Measurements from ENCODE around the gene TFB2M.
"Not testable (repeated sequence)": the region's sequence is repeated elsewhere in the genome, so short reads cannot be mapped to it uniquely, and the experiment has no call there.

TFB2M gene, protein sequence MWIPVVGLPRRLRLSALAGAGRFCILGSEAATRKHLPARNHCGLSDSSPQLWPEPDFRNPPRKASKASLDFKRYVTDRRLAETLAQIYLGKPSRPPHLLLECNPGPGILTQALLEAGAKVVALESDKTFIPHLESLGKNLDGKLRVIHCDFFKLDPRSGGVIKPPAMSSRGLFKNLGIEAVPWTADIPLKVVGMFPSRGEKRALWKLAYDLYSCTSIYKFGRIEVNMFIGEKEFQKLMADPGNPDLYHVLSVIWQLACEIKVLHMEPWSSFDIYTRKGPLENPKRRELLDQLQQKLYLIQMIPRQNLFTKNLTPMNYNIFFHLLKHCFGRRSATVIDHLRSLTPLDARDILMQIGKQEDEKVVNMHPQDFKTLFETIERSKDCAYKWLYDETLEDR

DNA sequence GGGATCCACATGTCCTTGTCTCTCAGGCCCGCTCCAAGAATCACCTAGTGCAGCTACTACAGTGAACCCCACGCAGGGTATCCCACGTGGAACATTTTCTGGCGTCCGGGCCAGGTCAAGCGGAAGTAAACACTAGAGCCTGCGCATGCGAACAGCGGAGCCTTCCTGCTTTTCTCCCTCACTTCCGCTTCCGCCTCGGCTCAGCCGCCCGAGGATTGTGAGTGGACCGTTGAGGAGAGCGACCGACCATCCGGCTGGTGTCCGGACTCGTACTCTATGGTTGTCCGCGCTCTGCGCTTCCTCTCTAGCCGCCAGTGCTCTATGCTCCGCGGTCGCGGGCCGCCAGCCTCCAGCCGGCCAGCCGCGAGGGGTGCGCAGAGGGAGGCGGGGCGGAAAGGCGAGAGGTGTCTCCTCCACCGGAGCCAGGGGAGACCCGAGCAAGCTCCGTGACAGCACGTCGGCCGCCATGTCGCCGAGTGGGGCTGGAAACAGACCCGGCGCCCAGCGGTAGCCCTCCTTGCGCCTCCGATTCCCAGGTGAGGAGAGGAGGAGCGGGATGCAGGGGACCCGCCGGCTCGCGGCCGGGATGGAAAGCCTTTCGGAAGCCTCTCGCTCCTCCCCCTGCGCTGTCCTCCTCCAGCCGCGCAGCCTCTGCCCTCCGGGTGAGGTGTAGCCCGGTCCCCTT, at the start of gene TFB2M, which contains the start of gene CNST:
TSS of gene TFB2M (minus strand) at position 134 of the 685 bp plus-strand sequence. CDS start at position 11, 123 bp downstream.
TSS of gene CNST (plus strand) at position 329 of the 685 bp plus-strand sequence. CDS start 25,107 bp downstream, outside the sequence.
- peak; percentile 99 for DNase-seq (ENCODE audit: low spot score)

DNA sequence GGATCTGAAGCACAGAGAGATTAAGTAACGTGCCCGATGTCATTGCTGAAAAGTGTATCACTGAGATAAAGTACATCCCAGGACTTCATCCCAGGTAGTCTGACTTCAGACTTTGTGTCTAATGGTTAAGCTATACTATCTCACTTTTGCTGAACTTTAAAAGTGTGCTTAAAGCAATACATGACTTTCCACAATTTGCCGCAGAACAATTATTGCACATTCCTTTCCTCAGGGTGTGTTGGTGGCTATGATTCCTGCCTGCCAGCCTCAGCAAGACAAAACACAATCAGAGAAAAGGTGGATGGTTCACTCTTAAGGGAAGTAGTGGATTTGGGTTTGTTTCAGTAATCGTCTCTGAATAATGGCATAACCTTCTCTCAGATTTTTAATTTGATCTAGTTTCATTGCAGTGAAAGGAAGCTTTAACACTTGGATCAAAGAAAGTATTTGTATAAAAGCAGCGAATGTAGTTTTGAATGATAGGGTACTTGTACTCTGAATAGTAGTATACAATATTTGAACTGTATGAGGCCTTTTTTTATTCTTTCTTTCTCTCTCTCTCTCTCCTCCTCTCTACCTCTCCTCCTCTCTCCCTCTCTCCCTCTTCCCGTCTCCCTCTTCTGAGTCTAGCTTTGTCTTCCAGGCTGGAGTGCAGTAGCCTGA, 47.2 kb upstream of the TFB2M start:
- no peak for DNase-seq (ENCODE audit: low spot score)

DNA sequence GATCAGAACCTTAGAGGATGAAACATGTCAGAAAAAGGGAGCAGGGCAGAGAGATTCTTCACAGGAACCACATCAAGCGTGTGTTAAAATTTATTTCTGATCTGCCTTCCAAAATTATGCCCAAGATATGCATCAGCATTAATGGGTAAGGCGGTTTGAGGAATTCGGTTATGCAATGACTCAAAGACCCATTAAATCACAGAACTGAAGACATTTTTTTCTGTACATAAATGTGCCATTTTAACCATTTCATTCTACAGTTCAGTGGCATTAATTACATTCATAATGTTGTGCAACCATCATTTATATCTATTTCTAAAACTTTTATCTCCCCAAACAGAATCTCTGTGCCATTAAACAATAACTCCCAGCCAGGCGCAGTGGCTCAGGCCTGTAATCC, 43.6 kb upstream of the TFB2M start:
- no peak for DNase-seq (ENCODE audit: low spot score)

DNA sequence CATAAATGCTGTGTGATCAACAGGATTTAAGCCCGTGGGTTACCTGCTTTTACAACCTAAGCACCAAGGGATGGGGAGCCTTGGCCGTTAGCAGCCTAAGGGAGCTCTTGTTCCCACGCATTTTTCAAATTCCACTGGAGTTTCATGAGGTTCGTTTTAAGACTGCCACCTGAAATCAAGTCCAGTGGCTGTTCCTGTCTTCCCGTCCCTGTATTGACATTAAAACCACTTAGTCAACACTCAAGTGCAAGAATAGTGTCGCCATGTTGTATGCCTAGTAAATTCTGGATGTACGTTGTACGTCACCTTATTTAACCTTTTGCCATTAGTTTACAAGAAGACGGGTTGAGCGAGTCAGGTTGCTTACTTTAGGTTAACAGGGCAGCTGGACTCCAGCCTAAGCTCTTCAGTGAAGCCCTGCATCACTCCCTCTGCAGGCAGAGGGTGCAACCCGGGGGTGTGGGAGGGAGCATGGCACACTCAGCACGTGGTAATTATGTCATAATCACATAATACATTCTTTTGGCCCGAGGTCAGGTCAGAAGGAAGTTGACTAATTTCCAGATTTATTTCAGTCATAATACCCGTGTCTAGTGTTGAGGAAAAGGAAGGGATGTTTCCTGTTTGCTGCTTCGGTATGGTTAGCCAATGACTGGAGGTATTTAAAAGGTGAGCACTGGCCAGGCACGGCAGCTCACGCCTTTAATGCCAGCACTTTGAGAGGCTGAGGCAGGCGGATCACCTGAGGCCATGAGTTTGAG, 42.7 kb upstream of the TFB2M start:
- peak; percentile 98 for DNase-seq (ENCODE audit: low spot score)

DNA sequence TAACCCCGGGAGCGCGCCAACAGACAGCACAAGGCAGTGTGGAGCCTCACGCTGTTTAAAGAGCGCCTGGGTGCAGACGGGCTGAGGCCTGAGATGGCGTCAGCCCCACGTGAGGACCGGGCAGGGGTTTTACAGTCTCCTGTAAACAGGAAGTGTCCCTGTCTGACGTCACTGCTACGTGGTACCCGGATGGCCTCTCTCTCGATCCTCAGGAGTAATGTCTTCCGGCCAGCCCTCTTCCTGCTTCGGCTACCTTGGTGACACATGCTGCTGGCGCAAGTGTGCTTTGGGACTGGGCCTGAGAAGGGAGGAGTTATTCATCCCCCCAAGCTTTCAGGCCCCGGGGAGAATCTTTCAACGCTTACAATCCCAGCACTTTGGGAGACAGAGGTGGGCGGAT, 41.4 kb upstream of the TFB2M start:
- DNase-seq (ENCODE audit: low spot score), result no peak

DNA sequence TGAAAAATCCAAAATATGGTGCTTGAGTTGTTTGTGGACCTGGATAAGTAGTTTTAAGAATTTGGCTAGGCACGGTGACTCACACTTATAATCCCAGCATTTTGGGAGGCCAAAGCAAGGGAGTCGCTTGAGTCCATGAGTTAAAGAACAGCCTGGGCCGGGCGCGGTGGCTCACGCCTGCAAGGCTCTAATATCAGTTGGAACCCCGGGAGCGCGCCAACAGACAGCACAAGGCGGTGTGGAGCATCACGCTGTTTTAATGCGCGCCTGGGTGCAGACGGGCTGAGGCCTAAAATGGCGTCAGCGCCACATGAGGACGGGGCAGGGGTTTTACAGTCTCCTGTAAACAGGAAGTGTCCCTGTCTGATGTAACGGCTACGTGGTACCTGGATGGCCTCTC, 39.2 kb upstream of the TFB2M start:
- DNase-seq (ENCODE audit: low spot score), result not testable (repeated sequence)

DNA sequence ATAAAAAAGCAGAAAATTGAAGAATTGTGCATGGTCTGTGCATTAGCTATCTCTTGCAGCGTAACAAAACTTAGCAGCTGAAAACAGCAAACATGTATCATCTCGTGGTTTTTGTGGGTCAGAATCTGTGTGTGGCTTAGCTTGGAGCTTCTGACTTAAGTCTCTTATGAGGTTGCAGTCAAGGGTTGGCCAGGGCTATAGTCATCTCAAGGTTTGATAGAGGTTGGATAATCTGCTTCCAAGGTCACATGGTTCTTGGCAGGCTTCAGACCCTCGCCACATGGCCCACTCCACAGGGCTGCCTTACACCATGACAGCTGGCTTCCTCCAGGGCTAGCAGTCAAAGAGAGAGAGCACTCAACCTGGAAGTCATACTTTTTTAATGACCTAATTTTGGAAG, 36.1 kb upstream of the TFB2M start:
- no peak for DNase-seq (ENCODE audit: low spot score)

DNA sequence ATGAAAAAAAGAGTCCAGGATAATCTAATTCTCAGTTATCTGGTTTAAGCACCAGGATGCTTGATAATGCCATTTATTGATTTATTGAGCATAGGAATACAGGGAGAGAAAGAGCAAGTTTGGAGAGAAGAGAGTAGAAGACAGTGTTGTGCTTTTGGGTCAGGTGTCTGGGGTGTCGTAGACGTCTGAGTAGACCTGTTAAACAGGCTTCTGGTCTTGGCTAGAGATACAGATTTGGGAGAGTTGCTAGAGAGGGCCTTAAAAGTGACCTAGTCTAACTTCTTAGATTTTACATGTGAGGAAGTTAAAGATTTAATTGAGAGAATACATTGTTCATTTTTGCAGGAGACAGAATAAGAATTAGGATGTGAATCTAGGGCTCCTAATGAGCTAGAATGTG, 34.5 kb upstream of the TFB2M start:
- no peak for DNase-seq (ENCODE audit: low spot score)

DNA sequence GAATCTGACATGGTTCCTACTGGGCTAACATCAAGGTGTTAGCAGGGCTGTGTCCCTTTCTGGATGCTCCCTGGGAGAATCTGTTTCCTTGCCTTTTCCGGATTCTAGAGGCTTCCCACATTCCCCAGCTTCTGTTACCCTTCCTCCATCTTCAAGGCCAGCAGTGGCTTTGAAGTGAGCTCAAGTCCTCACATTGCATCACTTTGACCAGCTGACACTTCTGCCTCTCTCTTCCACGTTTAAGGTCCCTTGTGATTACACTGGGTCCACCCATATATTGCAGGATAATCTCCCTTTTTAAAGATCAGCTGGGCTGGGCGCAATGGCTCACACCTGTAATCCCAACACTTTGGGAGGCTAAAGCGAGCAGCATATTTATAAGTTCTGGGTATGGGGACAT, 33.3 kb upstream of the TFB2M start:
- no peak for DNase-seq (ENCODE audit: low spot score)

DNA sequence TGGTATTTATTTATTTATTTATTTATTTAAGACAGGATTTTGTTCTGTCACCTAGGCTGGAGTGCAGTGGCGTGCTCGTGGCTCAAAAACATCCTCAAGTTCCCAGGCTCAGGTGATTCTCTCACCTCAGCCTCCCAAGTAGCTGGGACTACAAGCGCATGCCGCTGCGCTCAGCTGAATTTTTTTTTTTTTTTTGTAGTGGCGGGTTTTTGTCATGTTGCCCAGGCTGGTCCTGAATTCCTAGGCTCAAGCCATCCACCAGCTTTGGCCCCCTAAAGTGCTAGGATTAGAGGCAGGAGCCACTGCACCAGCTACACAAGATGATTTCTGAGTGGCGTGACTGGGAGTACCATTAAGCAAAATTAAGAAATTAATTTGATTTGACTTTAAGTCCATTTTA, 31.9 kb upstream of the TFB2M start:
- no peak for DNase-seq (ENCODE audit: low spot score)

DNA sequence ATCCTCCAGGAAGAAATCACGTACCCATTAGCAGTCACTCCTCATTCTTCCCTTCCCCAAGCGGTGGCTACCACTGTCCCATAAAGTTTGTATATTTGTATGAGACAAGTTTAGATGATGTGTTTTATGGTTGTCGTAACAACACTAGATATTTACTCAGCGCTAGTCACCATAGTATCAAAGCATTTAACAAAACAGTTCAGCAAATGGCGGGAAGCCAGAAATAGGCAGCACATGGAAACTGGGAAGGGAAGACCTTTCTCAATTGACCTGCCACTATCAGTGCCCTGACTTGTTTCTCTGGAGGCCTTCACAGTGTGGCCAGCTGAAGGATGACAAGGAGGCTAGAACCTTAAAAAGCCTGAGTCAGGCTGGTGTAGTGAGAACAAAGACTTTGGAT, 31.3 kb upstream of the TFB2M start:
- DNase-seq (ENCODE audit: low spot score), result peak; percentile 30

DNA sequence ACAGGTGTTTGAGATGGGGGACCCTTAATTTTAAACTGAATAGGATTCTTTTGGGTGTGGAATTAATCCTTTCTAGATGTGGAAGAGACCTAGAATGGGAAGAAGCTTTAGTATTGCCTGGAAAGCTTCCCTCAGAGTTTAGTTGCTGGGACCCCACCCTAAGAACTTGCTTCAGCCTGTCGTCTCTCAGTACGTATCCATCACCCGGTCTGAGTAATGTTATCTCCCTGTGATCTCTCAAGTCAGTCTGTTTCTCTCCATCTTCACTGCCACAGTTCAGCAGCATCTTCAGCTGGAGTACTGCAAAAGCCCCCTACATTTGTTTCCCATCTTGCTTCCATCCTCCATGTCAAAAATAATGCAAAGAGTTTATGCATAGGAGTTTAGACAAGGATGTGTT, 29.1 kb upstream of the TFB2M start:
- DNase-seq (ENCODE audit: low spot score), result no peak

DNA sequence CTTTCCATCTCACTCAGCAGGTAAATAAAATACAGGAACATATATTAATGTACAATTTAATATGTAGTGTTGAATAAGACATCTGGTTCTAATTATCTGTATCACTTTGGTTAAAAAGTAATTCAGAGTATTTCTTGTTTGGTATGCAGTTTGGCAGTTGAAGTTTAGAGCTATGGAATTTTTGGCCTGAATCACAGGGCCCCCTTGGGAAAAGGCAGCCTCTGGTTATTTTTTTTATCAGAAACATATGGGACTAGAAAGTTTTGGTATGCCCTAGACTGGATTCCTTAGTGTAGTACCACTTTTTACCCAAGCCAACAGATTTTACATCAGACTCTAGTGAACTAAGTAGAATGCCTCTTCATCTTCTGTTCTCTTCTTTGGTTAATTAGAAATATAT, 26.6 kb upstream of the TFB2M start:
- DNase-seq (ENCODE audit: low spot score), result no peak

DNA sequence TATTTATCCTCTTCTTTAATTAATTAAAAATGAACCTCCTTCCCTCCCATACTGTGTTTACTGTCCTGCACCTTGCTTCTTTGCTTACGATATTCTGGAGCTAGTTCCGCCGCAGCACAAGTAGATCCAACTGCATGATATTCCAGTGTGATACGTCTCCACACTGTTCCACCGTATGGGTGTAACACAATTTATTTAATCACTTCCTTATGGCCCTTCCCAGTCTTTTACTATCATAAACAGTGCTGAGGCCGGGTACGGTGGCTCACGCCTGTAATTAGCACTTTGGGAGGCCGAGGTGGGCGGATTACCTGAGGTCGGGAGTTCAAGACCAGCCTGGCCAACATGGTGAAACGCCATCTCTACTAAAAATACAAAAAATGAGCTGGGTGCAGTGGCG, 25.9 kb upstream of the TFB2M start:
- no peak for DNase-seq (ENCODE audit: low spot score)

DNA sequence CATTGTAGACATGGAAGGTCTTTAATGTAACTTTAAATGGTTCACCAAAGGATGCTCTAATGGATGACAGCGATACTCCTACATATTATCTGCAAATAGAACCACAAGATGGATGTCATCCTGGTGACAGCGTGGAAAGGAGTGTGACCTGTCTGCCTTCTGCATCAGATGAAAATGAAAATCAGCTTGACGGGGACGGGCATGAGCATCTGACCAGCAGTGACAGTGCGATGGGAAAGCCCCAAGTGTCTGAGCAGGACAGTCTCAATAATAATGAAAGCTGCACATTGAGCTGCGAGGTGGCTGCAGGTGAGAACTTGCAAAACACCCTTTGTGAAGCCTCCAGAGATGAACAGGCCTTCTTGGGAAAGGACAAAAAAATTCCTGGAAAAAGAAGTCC, 25.4 kb upstream of the TFB2M start:
- no peak for DNase-seq (ENCODE audit: low spot score)

DNA sequence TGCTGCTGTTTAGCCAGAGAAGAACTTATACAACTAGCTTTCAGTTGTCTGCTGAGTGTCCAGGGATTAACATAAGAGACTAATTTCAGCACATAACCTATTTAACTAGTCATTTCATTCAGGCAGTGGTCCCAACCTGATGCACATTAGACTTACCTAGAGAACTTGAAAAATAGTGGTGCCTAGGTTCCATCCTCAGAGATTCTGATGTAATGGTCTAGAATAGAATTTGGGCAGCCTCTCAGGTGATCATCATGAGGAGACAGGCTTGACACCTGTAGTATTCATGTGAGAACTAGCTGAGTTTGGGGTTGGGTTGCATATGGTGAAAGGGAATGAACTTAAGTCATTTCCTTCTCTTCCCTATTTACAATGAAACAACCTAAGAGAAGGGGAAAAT, 25.0 kb upstream of the TFB2M start:
- no peak for DNase-seq (ENCODE audit: low spot score)

DNA sequence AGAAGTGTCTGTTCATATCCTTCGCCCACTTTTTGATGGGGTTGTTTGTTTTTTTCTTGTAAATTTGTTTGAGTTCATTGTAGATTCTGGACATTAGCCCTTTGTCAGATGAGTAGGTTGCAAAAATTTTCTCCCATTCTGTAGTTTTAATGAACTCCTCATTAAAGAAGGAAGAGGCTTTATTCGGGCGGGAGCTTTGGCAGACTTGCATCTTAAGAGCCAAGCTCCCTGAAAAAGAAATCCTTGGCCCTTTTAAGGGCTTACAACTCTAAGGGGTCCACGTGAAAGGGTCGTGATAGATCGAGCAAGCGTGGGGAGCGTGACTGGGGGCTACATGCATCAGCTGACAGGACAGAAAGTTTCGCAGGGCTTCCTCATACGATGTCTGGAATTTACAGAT, 23.9 kb upstream of the TFB2M start:
- not testable (repeated sequence) for DNase-seq (ENCODE audit: low spot score)

DNA sequence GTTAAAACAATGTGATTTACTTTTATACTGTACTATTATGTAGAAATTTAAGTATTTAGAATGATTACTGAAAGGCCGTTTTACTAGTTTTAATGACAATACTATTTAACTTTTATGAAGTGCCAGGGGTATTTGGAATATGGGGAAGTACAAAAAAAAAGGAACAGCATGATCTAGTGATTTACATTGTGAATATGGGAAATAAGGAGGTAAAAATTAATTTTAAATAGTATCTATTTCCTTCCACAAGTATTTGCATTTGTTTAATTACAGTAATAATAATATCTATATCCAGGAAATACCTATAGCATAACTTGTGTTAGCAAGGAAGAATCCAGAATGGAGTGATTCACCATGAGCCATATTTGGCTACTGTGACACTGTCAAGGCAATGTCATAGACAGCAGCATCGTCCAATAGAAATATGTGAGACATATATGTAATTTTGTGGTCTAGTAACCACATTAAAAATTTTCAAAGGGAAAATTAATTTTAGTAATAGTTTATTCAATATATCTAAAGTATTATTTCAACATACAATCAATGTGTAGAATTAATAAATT, 22.2 kb upstream of the TFB2M start:
- no peak for DNase-seq (ENCODE audit: low spot score)

DNA sequence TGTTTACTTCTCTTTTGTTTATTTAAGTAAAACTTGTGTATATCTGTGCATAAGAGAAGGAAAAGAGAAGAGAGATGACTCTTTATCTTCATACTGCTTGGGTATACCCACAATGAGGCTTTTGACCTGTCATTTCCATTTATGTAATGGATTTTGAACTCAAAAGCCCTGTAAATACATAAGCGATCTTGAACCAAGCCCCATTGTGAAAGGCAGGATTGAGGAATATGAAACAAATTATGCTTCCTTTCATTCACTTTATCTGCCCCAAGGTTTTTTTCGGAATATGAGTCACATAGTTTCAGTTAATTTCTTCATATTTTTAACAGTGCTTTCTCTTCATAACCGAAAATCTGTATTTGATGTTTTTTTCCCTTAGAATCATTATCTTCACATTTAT, 21.5 kb upstream of the TFB2M start:
- DNase-seq (ENCODE audit: low spot score), result no peak

DNA sequence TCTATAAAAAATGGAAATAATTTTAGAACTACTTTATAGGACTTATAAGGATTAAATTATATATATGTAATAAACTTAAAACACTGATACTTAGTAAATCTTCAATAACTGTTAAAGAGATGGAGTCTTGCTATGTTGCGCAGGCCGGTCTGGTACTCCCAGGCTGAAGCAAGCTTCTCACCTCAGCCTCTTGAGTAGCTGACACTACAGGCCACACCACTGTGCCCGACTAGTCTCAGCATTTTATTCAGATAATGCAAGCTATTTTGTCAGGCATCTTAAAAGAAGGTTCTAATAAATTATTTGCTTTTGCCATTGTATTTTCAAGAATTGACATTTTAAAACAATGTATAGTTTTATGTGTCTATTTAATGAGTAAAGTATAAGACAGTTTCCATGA, 21.0 kb upstream of the TFB2M start:
- DNase-seq (ENCODE audit: low spot score), result no peak

DNA sequence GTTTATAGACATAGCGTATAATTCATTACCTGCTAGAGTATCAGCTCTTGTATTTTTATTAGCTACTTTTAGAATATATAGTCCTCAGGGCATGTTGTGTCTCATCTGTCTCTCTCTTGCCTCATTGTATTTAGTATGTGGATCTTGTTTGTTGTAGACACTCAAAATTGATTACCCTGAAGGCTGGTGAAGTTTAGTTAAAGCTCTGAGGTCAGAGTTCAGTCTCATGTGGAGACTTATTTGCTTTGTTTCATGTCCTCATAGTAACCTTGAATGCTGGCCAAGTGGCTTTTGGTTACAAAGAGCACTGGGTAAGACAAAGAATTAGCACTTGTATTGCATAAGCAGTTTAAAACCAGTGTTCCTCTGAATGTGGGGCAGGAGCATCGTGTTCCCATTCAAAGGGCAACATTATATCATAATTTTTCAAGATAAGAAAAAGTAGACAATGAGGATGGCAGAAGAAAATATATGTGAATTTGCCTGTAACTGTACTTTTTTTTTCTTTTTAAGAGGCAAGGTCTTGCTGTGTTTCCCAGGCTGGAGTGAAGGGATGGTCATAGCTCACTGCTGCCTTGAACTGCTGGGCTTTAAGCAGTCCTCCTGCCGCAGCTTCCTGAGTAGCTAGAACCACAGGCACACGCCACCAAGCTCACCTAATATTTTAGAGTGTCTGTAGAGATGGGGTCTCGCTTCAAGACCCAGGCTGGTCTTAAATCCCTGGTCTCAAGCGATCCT, 17.6 kb upstream of the TFB2M start:
- no peak for DNase-seq (ENCODE audit: low spot score)
